ENCODE measurements around the gene SEC22C. TPM values are rescaled to one million over a fixed set of nuclear protein-coding genes. Genes with fewer than 3 reads are reported as not detected.

Gene SEC22C
- polyA plus RNA-seq, 1 experiment: 33.0 TPM

DNA sequence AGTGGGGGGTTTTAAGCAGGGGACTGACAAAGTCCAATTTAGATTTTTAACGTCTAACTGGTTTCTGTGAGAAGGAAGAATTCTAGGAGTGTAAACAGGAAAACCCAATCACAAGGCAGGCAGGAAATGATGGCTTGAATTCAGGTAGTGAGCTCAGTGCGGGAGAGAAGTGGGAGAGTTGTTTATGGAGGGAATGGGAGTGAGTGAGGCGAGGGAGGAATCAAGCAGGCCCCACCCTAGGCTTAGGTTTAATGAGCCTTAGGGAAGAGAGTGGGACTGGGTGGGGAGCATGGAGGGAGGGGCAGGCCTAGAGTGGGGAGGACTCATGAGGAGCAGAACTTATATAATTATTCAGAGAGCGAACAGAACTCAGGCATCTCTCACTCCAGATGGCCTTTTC, 61.4 kb downstream of the SEC22C start:
- ChIA-PET POLR2A (no interaction called here), CTCF (no interaction called here)
- H3K4me3 ChIP-seq (ENCODE audit: low read depth, low read length): no peak overlapping the region
- DNase-seq (ENCODE audit: low read depth, low spot score): no peak
- peaks cover 3% of the 10 kb centered on the region for H3K27me3 ChIP-seq (ENCODE audit: control insufficient read depth, insufficient read depth, low read length)
- no peak overlapping the region for H3K27ac ChIP-seq (ENCODE audit: low read depth, low read length)
- no peaks in the 10 kb centered on the region for H3K9me3 ChIP-seq (ENCODE audit: control insufficient read depth, insufficient read depth, low read length)
- TF ChIP-seq CTCF (IDR thresholded peaks at IDR 0.05; ENCODE audit: low read depth, low read length): no peak

DNA sequence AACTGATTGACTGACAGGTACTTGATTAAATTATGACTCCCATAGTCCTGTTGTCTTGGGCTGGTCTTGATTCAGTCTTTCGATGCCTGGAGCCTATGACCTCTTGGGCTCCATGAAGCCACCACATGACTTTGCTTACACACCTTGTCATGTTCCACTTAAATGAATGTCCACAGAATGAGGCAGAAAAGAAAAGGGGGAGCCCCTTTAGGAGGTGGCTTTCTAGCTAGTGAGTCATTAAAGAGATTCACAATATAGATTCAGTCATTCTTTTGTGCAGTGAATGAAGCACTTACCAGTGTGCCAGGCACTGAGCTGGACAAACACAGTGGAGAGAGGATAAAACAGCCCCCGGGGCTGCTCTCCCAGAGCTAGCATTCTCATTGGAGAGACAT, 62.2 kb downstream of the SEC22C start:
- peaks cover 3% of the 10 kb centered on the region for H3K27me3 ChIP-seq (ENCODE audit: control insufficient read depth, insufficient read depth, low read length)
- no peak for TF ChIP-seq CTCF (IDR thresholded peaks at IDR 0.05; ENCODE audit: low read depth, low read length)
- H3K4me3 ChIP-seq (ENCODE audit: low read depth, low read length): no peak overlapping the region
- ChIA-PET CTCF (no interaction called here), POLR2A (no interaction called here)
- no peak for DNase-seq (ENCODE audit: low read depth, low spot score)
- H3K27ac ChIP-seq (ENCODE audit: low read depth, low read length): no peak overlapping the region
- no peaks in the 10 kb centered on the region for H3K9me3 ChIP-seq (ENCODE audit: control insufficient read depth, insufficient read depth, low read length)

DNA sequence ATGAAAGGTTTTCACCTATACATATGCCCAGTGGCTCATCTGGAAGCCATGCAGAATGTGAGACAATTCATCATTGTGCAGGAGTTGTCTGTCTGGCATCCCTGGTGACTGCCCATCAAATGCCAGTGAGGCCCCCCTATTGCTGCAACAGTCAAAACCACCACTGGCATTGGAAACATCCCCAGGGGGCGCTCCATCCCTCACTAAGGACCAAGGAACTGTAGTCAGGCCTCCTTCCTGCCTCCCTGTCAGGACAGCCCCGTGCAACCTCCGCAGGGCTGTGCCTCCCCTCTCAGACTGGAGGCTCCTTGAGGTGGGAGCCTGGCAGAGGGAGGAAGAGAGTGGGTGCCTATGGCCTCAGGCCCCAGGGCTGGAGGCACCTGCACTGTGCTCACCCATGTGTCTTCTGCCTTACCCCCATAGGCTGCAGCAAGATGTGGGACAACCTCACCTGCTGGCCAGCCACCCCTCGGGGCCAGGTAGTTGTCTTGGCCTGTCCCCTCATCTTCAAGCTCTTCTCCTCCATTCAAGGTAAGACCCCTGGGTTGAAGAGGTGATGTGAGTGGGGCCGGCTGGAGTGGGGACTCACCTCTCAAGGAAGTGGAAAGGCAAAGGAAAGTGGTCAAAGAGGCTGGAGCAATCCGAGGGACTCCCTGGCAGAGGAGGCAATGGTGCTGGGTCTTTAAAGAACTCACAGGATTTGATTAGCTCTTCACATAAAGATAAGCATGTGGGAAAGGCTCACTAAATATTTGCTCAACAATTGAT, 62.8 kb downstream of the SEC22C start:
- ChIA-PET POLR2A (no interaction called here), CTCF (no interaction called here)
- TF ChIP-seq CTCF (IDR thresholded peaks at IDR 0.05; ENCODE audit: low read depth, low read length): 0 out of 2 replicates have a peak, but pooled peaks have one; percentile 2
- H3K9me3 ChIP-seq (ENCODE audit: control insufficient read depth, insufficient read depth, low read length): no peaks in the 10 kb centered on the region
- no peak overlapping the region for H3K4me3 ChIP-seq (ENCODE audit: low read depth, low read length)
- peaks cover 3% of the 10 kb centered on the region for H3K27me3 ChIP-seq (ENCODE audit: control insufficient read depth, insufficient read depth, low read length)
- H3K27ac ChIP-seq (ENCODE audit: low read depth, low read length): no peak overlapping the region
- no peak for DNase-seq (ENCODE audit: low read depth, low spot score)

GRCh38 chr3:42517117-42517516, 64.7 kb downstream of the SEC22C start:
- DNase-seq (ENCODE audit: low read depth, low spot score): no peak
- Histone ChIP-seq H3K9me3 (ENCODE audit: control insufficient read depth, insufficient read depth, low read length) (no peaks in the 10 kb centered on the region), H3K27ac (ENCODE audit: low read depth, low read length) (no peak overlapping the region), H3K4me3 (ENCODE audit: low read depth, low read length) (no peak overlapping the region), H3K27me3 (ENCODE audit: control insufficient read depth, insufficient read depth, low read length) (peaks cover 3% of the 10 kb centered on the region)
- CTCF ChIA-PET: interaction anchor here (0.8 kb wide), 1 partner anchor 30 kb away, joined by 3 read pairs; no protein-coding TSS in a partner anchor
- no peak for TF ChIP-seq CTCF (IDR thresholded peaks at IDR 0.05; ENCODE audit: low read depth, low read length)
- POLR2A ChIA-PET: no interaction called here

GRCh38 chr3:42516443-42516842, 65.3 kb downstream of the SEC22C start:
- no peaks in the 10 kb centered on the region for H3K9me3 ChIP-seq (ENCODE audit: control insufficient read depth, insufficient read depth, low read length)
- TF ChIP-seq CTCF (IDR thresholded peaks at IDR 0.05; ENCODE audit: low read depth, low read length): no peak
- H3K4me3 ChIP-seq (ENCODE audit: low read depth, low read length): no peak overlapping the region
- ChIA-PET CTCF (no interaction called here), POLR2A (no interaction called here)
- no peak overlapping the region for H3K27ac ChIP-seq (ENCODE audit: low read depth, low read length)
- peaks cover 3% of the 10 kb centered on the region for H3K27me3 ChIP-seq (ENCODE audit: control insufficient read depth, insufficient read depth, low read length)
- no peak for DNase-seq (ENCODE audit: low read depth, low spot score)
